K562 (cell line): Measurements from ENCODE around the gene PIK3C2B. TPM values are rescaled to one million over a fixed set of nuclear protein-coding genes. Genes with fewer than 3 reads are reported as not detected.

Source experiments
- ARID3A ChIP-seq: IDR thresholded peaks from 2 replicates; pipeline ENCODE4 v1.6.1; 2012; ENCODE audit warnings: low read depth, low read length, improper control_type of control experiment, borderline replicate concordance
- CREB1 ChIP-seq, 2 experiments: sonication (generic) in 1 of 2; formaldehyde crosslinking in 1 of 2; IDR thresholded peaks; 2 replicates each; pipeline versions ENCODE4 v1.6.1 to v1.8.0; 2012 to 2022; ENCODE audit warnings: inconsistent platforms in 1 of 2, mild to moderate bottlenecking in 1 of 2, missing genetic modification reagents in 1 of 2, moderate library complexity in 1 of 2
- CREB3L1 ChIP-seq: fragments of 450-650 bp; IDR thresholded peaks from 2 replicates; pipeline ENCODE4 v1.6.1; 2014; ENCODE audit warnings: low read depth, mild to moderate bottlenecking, moderate library complexity, borderline replicate concordance
- DMBX1 ChIP-seq: fragments of 250-450 bp; sonication (Bioruptor Pico); IDR thresholded peaks from 2 replicates; pipeline ENCODE4 v1.8.0; 2022; ENCODE audit warnings: inconsistent platforms, mild to moderate bottlenecking, moderate library complexity, borderline replicate concordance
- EP400 ChIP-seq: fragments of 450-650 bp; IDR thresholded peaks from 2 replicates; pipeline ENCODE4 v1.6.1; 2017; ENCODE audit warnings: antibody characterized with exemption, mild to moderate bottlenecking, moderate library complexity
- KAT7 ChIP-seq: sonication (generic); formaldehyde crosslinking; IDR thresholded peaks from 2 replicates; pipeline ENCODE4 v1.8.0; 2022; ENCODE audit warnings: missing genetic modification reagents, mild to moderate bottlenecking, borderline replicate concordance
- PBX2 ChIP-seq, 2 experiments: IDR thresholded peaks in 1 of 2; conservative IDR thresholded peaks in 1 of 2; 2 replicates each; pipeline ENCODE4 v1.6.1; 2016; ENCODE audit warnings: low read depth in 2 of 2, mild to moderate bottlenecking in 1 of 2, missing compliant biosample characterization in 1 of 2, missing genetic modification characterization in 1 of 2, moderate library complexity in 1 of 2
- PHB2 ChIP-seq: fragments of 450-650 bp; IDR thresholded peaks from 2 replicates; pipeline ENCODE4 v1.6.1; 2017; ENCODE audit warnings: low read depth
- POU5F1 ChIP-seq: fragments of 150-350 bp; IDR thresholded peaks from 2 replicates; pipeline ENCODE4 v1.6.1; 2014; ENCODE audit warnings: borderline replicate concordance, low read length, low read depth, mild to moderate bottlenecking; ENCODE audit not compliant: partially characterized antibody
- PTTG1 ChIP-seq: fragments of 450-650 bp; IDR thresholded peaks from 2 replicates; pipeline ENCODE4 v1.6.1; 2016; ENCODE audit warnings: low read depth, mild to moderate bottlenecking, missing genetic modification characterization, missing compliant biosample characterization
- SRF ChIP-seq, 2 experiments: fragments of 250-450, 450-650 bp in 1 of 2; sonication (Bioruptor Pico) in 1 of 2; sonication (generic) in 1 of 2; formaldehyde crosslinking; IDR thresholded peaks; 2 replicates each; pipeline versions ENCODE4 v1.5.0 to v1.5.1; 2020 to 2022; ENCODE audit warnings: mild to moderate bottlenecking in 1 of 2, missing genetic modification reagents in 1 of 2
- ZKSCAN8 ChIP-seq: fragments of 200-800 bp; sonication (Bioruptor generic); IDR thresholded peaks from 2 replicates; pipeline ENCODE4 v1.6.1; 2016; ENCODE audit warnings: missing genetic modification characterization, missing compliant biosample characterization
- ZSCAN29 ChIP-seq: fragments of 450-650 bp; IDR thresholded peaks from 2 replicates; pipeline ENCODE4 v1.6.1; 2017
- polyA plus RNA-seq, 8 experiments: library from polyadenylated mRNA; depleted of rRNA in 4 of 8; stranded (reverse) in 5 of 8; unstranded in 3 of 8; fragments of >200 nt; fragmentation: Nextera tagmentation in 2 of 8; fragmentation: Illumina TruSeq in 1 of 8; extraction: Ambion mirVana in 2 of 8; extraction: Trizol in 1 of 8; gene quantifications; 2 replicates each; pipeline versions ENCODE4 v1.2.1 to v1.2.3, GENCODE V29; 2011 to 2014; ENCODE audit warnings: inconsistent platforms in 1 of 8, missing spikeins in 1 of 8
- total RNA-seq, 7 experiments: library from RNA; depleted of rRNA in 6 of 7; stranded (reverse); fragments of >200 nt in 6 of 7; fragmentation: Illumina TruSeq in 2 of 7; extraction: Trizol in 2 of 7; gene quantifications; 2 replicates each; pipeline versions ENCODE4 v1.2.1 to v1.2.3, GENCODE V29; 2011 to 2021; ENCODE audit warnings: low replicate concordance in 1 of 7
- TF ChIP-seq, protein P1 (sequence below): fragments of 450-650 bp; formaldehyde crosslinking; IDR thresholded peaks from 2 replicates; pipeline ENCODE4 v1.4.0; 2022; ENCODE audit warnings: mild to moderate bottlenecking, moderate library complexity
- TF ChIP-seq, protein P2 (sequence below): IDR thresholded peaks from 2 replicates; pipeline ENCODE4 v1.6.1; 2011; ENCODE audit warnings: borderline replicate concordance, low read depth, mild to moderate bottlenecking, moderate library complexity, low read length; ENCODE audit not compliant: insufficient read depth, poor library complexity, severe bottlenecking

Gene PIK3C2B
- total and polyA plus RNA-seq, 9 of the 15 experiments (the other 6 are each of a cell fraction or from before 2014, with no cell fraction given) = 0.10 to 2.9 (median 0.72) TPM

DNA sequence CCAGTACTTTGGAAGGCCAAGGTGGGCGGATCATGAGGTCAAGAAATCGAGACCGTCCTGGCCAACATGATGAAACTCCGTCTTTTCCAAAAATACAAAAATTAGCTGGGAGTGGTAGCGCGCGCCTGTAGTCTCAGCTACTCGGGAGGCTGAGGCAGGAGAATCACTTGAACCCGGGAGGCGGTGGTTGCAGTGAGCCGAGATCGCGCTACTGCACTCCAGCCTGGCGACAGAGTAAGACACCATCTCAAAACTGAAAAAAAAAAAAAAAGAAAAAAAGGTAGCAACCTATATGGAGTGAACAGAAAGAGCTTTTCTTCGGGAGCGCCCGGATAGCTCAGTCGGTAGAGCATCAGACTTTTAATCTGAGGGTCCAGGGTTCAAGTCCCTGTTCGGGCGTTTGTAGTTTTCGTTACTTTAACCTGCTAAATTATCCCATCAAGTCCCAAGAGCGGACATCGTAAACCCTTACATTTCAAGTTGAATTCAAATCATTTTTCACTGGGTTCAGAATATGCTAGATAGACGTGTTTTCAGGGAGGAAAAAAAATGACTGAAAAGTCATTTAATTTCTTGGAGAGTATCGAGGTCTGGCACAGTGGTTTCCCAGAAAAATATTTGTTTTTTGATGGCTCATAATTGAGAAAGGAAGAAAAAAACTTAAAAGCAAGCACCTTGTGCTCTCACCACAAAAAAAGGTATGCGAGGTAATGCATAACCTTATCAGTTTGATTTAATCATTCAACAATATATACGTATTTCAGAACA lies 11.8 kb upstream of the PIK3C2B start (continued):
- TF ChIP-seq CREB1 (IDR thresholded peaks at IDR 0.05) = no peak; the same call in 1 of the 2 replicates
- no peak for TF ChIP-seq CREB1 (CRISPR knock-in tag; IDR thresholded peaks at IDR 0.05)
- TF ChIP-seq POU5F1 = peak; percentile 18
- TF ChIP-seq ARID3A = peak; percentile 77
- no peak for TF ChIP-seq PTTG1 (tag)
- TF ChIP-seq EP400 = peak; percentile 7; the same call in 1 of the 2 replicates
- TF ChIP-seq CREB3L1 = 0 out of 2 replicates have a peak, but pooled peaks have one; percentile 4
- TF ChIP-seq PBX2 (CRISPR knock-in tag; IDR thresholded peaks at IDR 0.05; ENCODE audit: low read depth) = no peak
- TF ChIP-seq PBX2 (tag; conservative IDR thresholded peaks at IDR 0.05; ENCODE audit: low read depth) = no peak
- peak; percentile 8; the same call in 1 of the 2 replicates for TF ChIP-seq PHB2
- 0 out of 2 replicates have a peak, but pooled peaks have one; percentile 9 for TF ChIP-seq ZKSCAN8
- TF ChIP-seq, protein P1, sequence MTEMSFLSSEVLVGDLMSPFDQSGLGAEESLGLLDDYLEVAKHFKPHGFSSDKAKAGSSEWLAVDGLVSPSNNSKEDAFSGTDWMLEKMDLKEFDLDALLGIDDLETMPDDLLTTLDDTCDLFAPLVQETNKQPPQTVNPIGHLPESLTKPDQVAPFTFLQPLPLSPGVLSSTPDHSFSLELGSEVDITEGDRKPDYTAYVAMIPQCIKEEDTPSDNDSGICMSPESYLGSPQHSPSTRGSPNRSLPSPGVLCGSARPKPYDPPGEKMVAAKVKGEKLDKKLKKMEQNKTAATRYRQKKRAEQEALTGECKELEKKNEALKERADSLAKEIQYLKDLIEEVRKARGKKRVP = no peak
- TF ChIP-seq DMBX1 (CRISPR knock-in tag) = peak; percentile 51
- TF ChIP-seq, protein P2, sequence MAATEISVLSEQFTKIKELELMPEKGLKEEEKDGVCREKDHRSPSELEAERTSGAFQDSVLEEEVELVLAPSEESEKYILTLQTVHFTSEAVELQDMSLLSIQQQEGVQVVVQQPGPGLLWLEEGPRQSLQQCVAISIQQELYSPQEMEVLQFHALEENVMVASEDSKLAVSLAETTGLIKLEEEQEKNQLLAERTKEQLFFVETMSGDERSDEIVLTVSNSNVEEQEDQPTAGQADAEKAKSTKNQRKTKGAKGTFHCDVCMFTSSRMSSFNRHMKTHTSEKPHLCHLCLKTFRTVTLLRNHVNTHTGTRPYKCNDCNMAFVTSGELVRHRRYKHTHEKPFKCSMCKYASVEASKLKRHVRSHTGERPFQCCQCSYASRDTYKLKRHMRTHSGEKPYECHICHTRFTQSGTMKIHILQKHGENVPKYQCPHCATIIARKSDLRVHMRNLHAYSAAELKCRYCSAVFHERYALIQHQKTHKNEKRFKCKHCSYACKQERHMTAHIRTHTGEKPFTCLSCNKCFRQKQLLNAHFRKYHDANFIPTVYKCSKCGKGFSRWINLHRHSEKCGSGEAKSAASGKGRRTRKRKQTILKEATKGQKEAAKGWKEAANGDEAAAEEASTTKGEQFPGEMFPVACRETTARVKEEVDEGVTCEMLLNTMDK = no peak
- TF ChIP-seq ZSCAN29 = peak; percentile 33; the same call in 1 of the 2 replicates
- TF ChIP-seq SRF (CRISPR knock-in tag; IDR thresholded peaks at IDR 0.05) = peak in 1 of 2 experiments; percentile 2; a peak in 2 of 4 replicates
- TF ChIP-seq KAT7 = peak; percentile 17; the same call in 1 of the 2 replicates
